OCI-LY1 (cell line): ENCODE measurements around the gene ITPK1.

ENCODE experiments used
- CTCF ChIP-seq: fragments of 200-600 bp; sonication (generic), shearing (Covaris generic); IDR thresholded peaks from 2 replicates; pipeline ENCODE4 v1.5.1; 2017; ENCODE audit warnings: mild to moderate bottlenecking, antibody characterized with exemption, low read length, moderate library complexity, mixed read lengths
- EZH2 ChIP-seq: fragments of 200-600 bp; sonication (generic), shearing (Covaris generic); IDR thresholded peaks from 2 replicates; pipeline ENCODE4 v1.8.0; 2017; ENCODE audit warnings: borderline replicate concordance, mixed run types, mild to moderate bottlenecking, antibody characterized with exemption, low read length, moderate library complexity, mixed read lengths

- no peak for TF ChIP-seq CTCF
- TF ChIP-seq EZH2 = no peak
Observed at GRCh38 chr14:92946847-92947545, 168.7 kb downstream of the ITPK1 start.
